Renal pelvis (tissue), 4 donors: ENCODE data around the gene GNB5. TPM values are rescaled to one million over a fixed set of nuclear protein-coding genes. Genes with fewer than 3 reads are reported as not detected.

Source experiments
- DNase-seq: peaks from one replicate; pipeline ENCODE4 v3.0.0-alpha.2; 2013
- polyA plus RNA-seq, 3 donors: library from polyadenylated mRNA; unstranded; fragments of 120-200 nt; gene quantifications; one replicate each; pipeline ENCODE4 v1.2.1, GENCODE V29; 2013; ENCODE audit not compliant: insufficient read length in 3 of 3

Gene GNB5
- polyA plus RNA-seq, 3 donors: 15.6 to 21.9 (median 17.0) TPM

DNA sequence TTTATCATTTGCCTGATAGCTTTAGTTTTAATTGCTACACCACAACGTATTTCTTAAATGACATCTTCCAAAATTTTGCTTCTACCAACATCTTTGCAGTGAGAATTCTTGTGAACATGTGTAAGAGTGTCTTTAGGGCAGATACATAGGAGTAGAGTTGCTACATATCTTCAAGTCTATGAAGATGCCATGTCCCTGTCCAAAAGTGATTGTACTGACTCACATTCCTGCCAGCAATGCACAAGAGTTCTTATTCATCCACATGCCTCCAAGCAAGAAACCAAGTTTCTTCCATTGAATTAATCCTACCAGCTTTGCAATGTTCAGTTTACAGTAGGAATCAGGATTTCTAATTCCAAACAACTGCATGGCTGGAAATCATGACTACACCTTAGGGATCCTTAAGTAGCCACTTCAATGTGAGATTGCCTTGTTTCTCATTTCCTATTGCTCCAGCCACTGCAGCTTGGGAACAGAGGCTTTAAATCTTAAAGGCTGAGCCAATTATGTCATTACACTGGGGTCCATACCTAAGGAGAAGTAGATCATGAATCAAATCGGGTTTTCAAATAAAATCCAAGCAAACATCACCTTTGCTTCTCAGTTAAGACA lies 123.1 kb downstream of the GNB5 start:
- no peak for DNase-seq

DNA sequence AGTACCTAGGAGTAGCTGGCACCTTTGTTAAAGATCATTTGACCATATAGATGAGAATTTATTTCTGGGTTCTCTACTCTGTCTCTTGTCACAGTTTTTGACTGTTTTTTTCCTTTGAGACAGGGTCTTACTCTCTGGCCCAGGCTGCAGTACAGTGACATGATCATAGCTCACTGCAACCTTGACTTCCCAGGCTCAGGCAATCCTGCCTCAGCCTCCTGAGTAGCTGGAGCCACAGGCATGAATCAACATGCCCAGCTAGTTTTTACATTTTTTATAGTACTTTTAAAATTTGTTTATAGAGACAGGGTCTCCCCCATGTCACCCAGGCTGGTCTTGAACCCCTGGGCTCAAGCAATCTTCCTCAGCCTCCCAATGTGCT lies 123.7 kb downstream of the GNB5 start:
- DNase-seq: no peak

DNA sequence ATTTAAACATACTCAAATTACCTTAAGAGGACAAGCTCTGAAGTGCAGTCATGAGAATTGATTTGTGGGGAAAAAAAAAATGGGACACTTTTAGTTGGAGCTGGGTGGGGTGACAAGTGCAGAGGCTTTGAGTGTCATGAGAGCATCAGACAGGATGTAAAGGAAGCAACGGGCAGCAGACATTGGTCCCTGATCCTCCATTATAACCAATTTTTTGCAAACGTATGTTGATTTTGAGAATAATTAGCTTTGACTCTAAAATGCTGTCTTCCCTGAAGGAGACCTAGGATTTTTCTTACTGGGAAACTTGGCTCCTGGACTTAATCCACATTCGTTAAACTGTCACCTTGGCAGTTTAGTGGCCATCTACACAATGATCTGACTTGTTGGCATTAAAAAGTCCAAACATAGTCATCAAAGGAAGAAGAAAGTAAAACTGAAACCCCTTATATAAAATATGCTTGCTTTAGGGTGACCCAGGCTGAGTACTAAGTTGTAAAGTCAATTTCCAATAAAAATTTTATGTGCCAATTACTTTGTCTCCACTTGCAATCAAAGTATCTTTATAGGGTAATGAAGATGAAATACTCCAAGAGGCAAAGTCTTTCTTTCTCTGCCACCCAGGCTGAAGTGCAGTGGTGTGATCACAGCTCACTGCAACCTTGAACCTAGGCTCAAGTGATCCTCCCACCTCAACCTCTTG lies 124.2 kb downstream of the GNB5 start:
- no peak for DNase-seq

Other genes starting within 250 kb of the GNB5 start
- 10 to 100 TPM; 26.4 to 36.6 (median 33.7) TPM for gene LEO1, start 219.6 kb downstream of the GNB5 start, polyA plus RNA-seq
- gene MAPK6, start 172.2 kb downstream of the GNB5 start, polyA plus RNA-seq: 10 to 100 TPM; 35.5 to 39.5 (median 37.2) TPM
- 1 to 10 TPM in 2 of 3 donors, under 1 TPM in 1; 0.87 to 1.4 (median 1.2) TPM for gene BCL2L10, start 78.6 kb downstream of the GNB5 start, polyA plus RNA-seq
- gene MYO5C, start 104.4 kb upstream of the GNB5 start, polyA plus RNA-seq: 10 to 100 TPM; 18.9 to 31.9 (median 26.0) TPM